Tibial nerve (tissue), 3 donors: ENCODE measurements around the gene DLX1.

ENCODE experiments used
- POLR2A ChIP-seq, 2 donors: fragments of 450-650 bp; IDR thresholded peaks; one replicate each; pipeline ENCODE4 v1.6.1; 2017; ENCODE audit warnings: antibody characterized with exemption in 2 of 2, mild to moderate bottlenecking in 2 of 2, moderate library complexity in 2 of 2
- TF ChIP-seq, protein P1 (sequence below), 5 experiments: fragments of 200-600 bp in 3 of 5; fragments of 450-650 bp in 2 of 5; sonication (generic) in 3 of 5; IDR thresholded peaks; one replicate each; pipeline ENCODE4 v1.5.1; 2016 to 2019; ENCODE audit warnings: antibody characterized with exemption in 5 of 5, mild to moderate bottlenecking in 3 of 5, moderate library complexity in 2 of 5

- TF ChIP-seq, protein P1, sequence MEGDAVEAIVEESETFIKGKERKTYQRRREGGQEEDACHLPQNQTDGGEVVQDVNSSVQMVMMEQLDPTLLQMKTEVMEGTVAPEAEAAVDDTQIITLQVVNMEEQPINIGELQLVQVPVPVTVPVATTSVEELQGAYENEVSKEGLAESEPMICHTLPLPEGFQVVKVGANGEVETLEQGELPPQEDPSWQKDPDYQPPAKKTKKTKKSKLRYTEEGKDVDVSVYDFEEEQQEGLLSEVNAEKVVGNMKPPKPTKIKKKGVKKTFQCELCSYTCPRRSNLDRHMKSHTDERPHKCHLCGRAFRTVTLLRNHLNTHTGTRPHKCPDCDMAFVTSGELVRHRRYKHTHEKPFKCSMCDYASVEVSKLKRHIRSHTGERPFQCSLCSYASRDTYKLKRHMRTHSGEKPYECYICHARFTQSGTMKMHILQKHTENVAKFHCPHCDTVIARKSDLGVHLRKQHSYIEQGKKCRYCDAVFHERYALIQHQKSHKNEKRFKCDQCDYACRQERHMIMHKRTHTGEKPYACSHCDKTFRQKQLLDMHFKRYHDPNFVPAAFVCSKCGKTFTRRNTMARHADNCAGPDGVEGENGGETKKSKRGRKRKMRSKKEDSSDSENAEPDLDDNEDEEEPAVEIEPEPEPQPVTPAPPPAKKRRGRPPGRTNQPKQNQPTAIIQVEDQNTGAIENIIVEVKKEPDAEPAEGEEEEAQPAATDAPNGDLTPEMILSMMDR (IDR thresholded peaks at IDR 0.05): no peak
- TF ChIP-seq POLR2A (IDR thresholded peaks at IDR 0.05): no peak
These were observed 5.0 kb downstream of the DLX1 start for GRCh38 chr2:172090044-172090961.
